Glutamatergic neuron (in vitro differentiated cells): Measurements from ENCODE around the gene FTHL17. TPM values are rescaled to one million over a fixed set of nuclear protein-coding genes. Genes with fewer than 3 reads are reported as not detected.

Experiments used
- DNase-seq: peaks from one replicate; pipeline ENCODE4 v3.0.0; 2022
- H3K27ac Mint-ChIP-seq: one replicate; pipeline ENCODE4 v1.8.0; 2020; ENCODE audit warnings: mild to moderate bottlenecking, mixed read lengths, inconsistent platforms; ENCODE audit not compliant: unreplicated experiment
- H3K27me3 Mint-ChIP-seq: one replicate; pipeline ENCODE4 v1.8.0; 2020; ENCODE audit warnings: mild to moderate bottlenecking, moderate library complexity, mixed read lengths, inconsistent platforms; ENCODE audit not compliant: unreplicated experiment
- H3K36me3 Mint-ChIP-seq: one replicate; pipeline ENCODE4 v1.8.0; 2020; ENCODE audit warnings: mild to moderate bottlenecking, mixed read lengths, inconsistent platforms; ENCODE audit not compliant: unreplicated experiment
- H3K4me1 Mint-ChIP-seq: one replicate; pipeline ENCODE4 v1.8.0; 2020; ENCODE audit warnings: mild to moderate bottlenecking, low read depth, mixed read lengths, inconsistent platforms; ENCODE audit not compliant: unreplicated experiment
- H3K4me3 Mint-ChIP-seq: one replicate; pipeline ENCODE4 v1.8.0; 2020; ENCODE audit warnings: mild to moderate bottlenecking, mixed read lengths, inconsistent platforms; ENCODE audit not compliant: unreplicated experiment
- H3K9me3 Mint-ChIP-seq: one replicate; pipeline ENCODE4 v1.8.0; 2020; ENCODE audit warnings: mild to moderate bottlenecking, moderate library complexity, mixed read lengths, inconsistent platforms; ENCODE audit not compliant: unreplicated experiment
- CTCF ChIP-seq: fragments of 200-600 bp; sonication (generic); IDR thresholded peaks from one replicate; pipeline ENCODE4 v1.5.0; 2021; ENCODE audit not compliant: partially characterized antibody, unreplicated experiment
- total RNA-seq: library from RNA; stranded (reverse); fragmentation: NEBNext Ultra II Directional; extraction: Animal tissue kit (Norgen Biotek cat#: 25700); gene quantifications from one replicate; pipeline ENCODE4 v1.2.1, GENCODE V29; 2021; ENCODE audit not compliant: unreplicated experiment

The FTHL17 gene
- total RNA-seq, 1 donor from 2014 or later = not detected

- no peak for DNase-seq
- Mint-ChIP-seq H3K27me3 (no peaks in the 10 kb centered on the region), H3K4me1 (no peaks in the 10 kb centered on the region), H3K4me3 (no peak overlapping the region), H3K36me3 (no peaks in the 10 kb centered on the region), H3K27ac (no peak overlapping the region), H3K9me3 (no peaks in the 10 kb centered on the region)
- TF ChIP-seq CTCF = no peak
These were observed 20.6 kb upstream of the FTHL17 start for GRCh38 chrX:31092476-31092875.

GRCh38 chrX:31091819-31092218, 20.0 kb upstream of the FTHL17 start:
- DNase-seq = no peak
- Mint-ChIP-seq H3K27me3 (no peaks in the 10 kb centered on the region), H3K4me3 (no peak overlapping the region), H3K36me3 (no peaks in the 10 kb centered on the region), H3K27ac (no peak overlapping the region), H3K4me1 (no peaks in the 10 kb centered on the region), H3K9me3 (no peaks in the 10 kb centered on the region)
- TF ChIP-seq CTCF = no peak

- DNase-seq = no peak
- H3K9me3 Mint-ChIP-seq = no peaks in the 10 kb centered on the region
- H3K27ac Mint-ChIP-seq = no peak overlapping the region
- H3K4me1 Mint-ChIP-seq = no peaks in the 10 kb centered on the region
- no peaks in the 10 kb centered on the region for H3K36me3 Mint-ChIP-seq
- TF ChIP-seq CTCF = no peak
- H3K27me3 Mint-ChIP-seq = no peaks in the 10 kb centered on the region
- H3K4me3 Mint-ChIP-seq = no peak overlapping the region
These were observed 2.7 kb upstream of the FTHL17 start for GRCh38 chrX:31074522-31074921.

GRCh38 chrX:31071262-31071661, 579 bp downstream of the FTHL17 start:
- Mint-ChIP-seq H3K4me1 (no peaks in the 10 kb centered on the region), H3K27me3 (no peaks in the 10 kb centered on the region), H3K36me3 (no peaks in the 10 kb centered on the region), H3K9me3 (no peaks in the 10 kb centered on the region), H3K27ac (no peak overlapping the region), H3K4me3 (no peak overlapping the region)
- TF ChIP-seq CTCF = no peak
- no peak for DNase-seq

GRCh38 chrX:31070057-31070468, 1.8 kb downstream of the FTHL17 start:
- H3K27ac Mint-ChIP-seq = no peak overlapping the region
- no peak for TF ChIP-seq CTCF
- no peaks in the 10 kb centered on the region for H3K27me3 Mint-ChIP-seq
- H3K36me3 Mint-ChIP-seq = no peaks in the 10 kb centered on the region
- H3K4me1 Mint-ChIP-seq = no peaks in the 10 kb centered on the region
- no peak overlapping the region for H3K4me3 Mint-ChIP-seq
- DNase-seq = no peak
- H3K9me3 Mint-ChIP-seq = no peaks in the 10 kb centered on the region
